K562 (cell line): ENCODE results near the gene CAPN2. TPM values are rescaled to one million over a fixed set of nuclear protein-coding genes. Genes with fewer than 3 reads are reported as not detected.
A peak's percentile ranks its signal among the peaks of the same experiment; 100 is the strongest.

Experiments used
- E2F4 ChIP-seq: sonication (generic); formaldehyde crosslinking; IDR thresholded peaks from 2 replicates; pipeline ENCODE4 v1.8.0; 2022; ENCODE audit warnings: mild to moderate bottlenecking, low read depth, missing genetic modification reagents
- ILF3 ChIP-seq: fragments of 450-650 bp; IDR thresholded peaks from 2 replicates; pipeline ENCODE4 v1.6.1; 2018; ENCODE audit warnings: antibody characterized with exemption, mild to moderate bottlenecking, moderate library complexity, borderline replicate concordance
- MEF2A ChIP-seq: IDR thresholded peaks from 2 replicates; pipeline ENCODE4 v1.6.1; 2011; ENCODE audit warnings: low read depth, mild to moderate bottlenecking, low read length, moderate library complexity; ENCODE audit not compliant: control insufficient read depth
- NFATC3 ChIP-seq: fragments of 450-650 bp; IDR thresholded peaks from 2 replicates; pipeline ENCODE4 v1.6.1; 2017; ENCODE audit warnings: mild to moderate bottlenecking
- NR2F6 ChIP-seq: fragments of 450-650 bp; formaldehyde crosslinking; IDR thresholded peaks from 2 replicates; pipeline ENCODE4 v1.4.0; 2020; ENCODE audit warnings: mild to moderate bottlenecking
- PTRF ChIP-seq: fragments of 450-650 bp; IDR thresholded peaks from 2 replicates; pipeline ENCODE4 v1.6.1; 2016; ENCODE audit warnings: mild to moderate bottlenecking, missing genetic modification characterization, missing compliant biosample characterization
- RBM34 ChIP-seq: fragments of 200-400 bp; formaldehyde crosslinking; IDR thresholded peaks from 2 replicates; pipeline ENCODE4 v1.6.1; 2018; ENCODE audit warnings: low read length, borderline replicate concordance; ENCODE audit not compliant: insufficient read depth
- SPI1 ChIP-seq: IDR thresholded peaks from 2 replicates; pipeline ENCODE4 v1.6.1; 2011; ENCODE audit warnings: low read depth, low read length, control low read depth, borderline replicate concordance
- SUPT5H ChIP-seq: fragments of 450-650 bp; IDR thresholded peaks from 2 replicates; pipeline ENCODE4 v1.6.1; 2016
- ZEB2 ChIP-seq: fragments of 450-650 bp; IDR thresholded peaks from 2 replicates; pipeline ENCODE4 v1.6.1; 2016
- ZFP91 ChIP-seq: sonication (generic); formaldehyde crosslinking; IDR thresholded peaks from 2 replicates; pipeline ENCODE4 v1.8.0; 2022; ENCODE audit warnings: mild to moderate bottlenecking, missing genetic modification reagents
- ZNF76 ChIP-seq: fragments of 250-450 bp; sonication (Bioruptor Pico); IDR thresholded peaks from 2 replicates; pipeline ENCODE4 v1.4.0; 2020; ENCODE audit warnings: mild to moderate bottlenecking, moderate library complexity, borderline replicate concordance
- polyA plus RNA-seq, 8 experiments: library from polyadenylated mRNA; depleted of rRNA in 4 of 8; stranded (reverse) in 5 of 8; unstranded in 3 of 8; fragments of >200 nt; fragmentation: Nextera tagmentation in 2 of 8; fragmentation: Illumina TruSeq in 1 of 8; extraction: Ambion mirVana in 2 of 8; extraction: Trizol in 1 of 8; gene quantifications; 2 replicates each; pipeline versions ENCODE4 v1.2.1 to v1.2.3, GENCODE V29; 2011 to 2014; ENCODE audit warnings: inconsistent platforms in 1 of 8, missing spikeins in 1 of 8
- total RNA-seq, 7 experiments: library from RNA; depleted of rRNA in 6 of 7; stranded (reverse); fragments of >200 nt in 6 of 7; fragmentation: Illumina TruSeq in 2 of 7; extraction: Trizol in 2 of 7; gene quantifications; 2 replicates each; pipeline versions ENCODE4 v1.2.1 to v1.2.3, GENCODE V29; 2011 to 2021; ENCODE audit warnings: low replicate concordance in 1 of 7
- TF ChIP-seq, protein P1 (sequence below), 2 experiments: fragments of 450-650 bp; IDR thresholded peaks; 2 replicates each; pipeline ENCODE4 v1.6.1; 2016; ENCODE audit warnings: mild to moderate bottlenecking in 2 of 2, borderline replicate concordance in 1 of 2, low read depth in 1 of 2, moderate library complexity in 1 of 2
- TF ChIP-seq, protein P2 (sequence below), 2 experiments: fragments of 150-350 bp in 1 of 2; IDR thresholded peaks; 2 replicates each; pipeline ENCODE4 v1.6.1; 2012 to 2016; ENCODE audit warnings: low read depth in 2 of 2, low read length in 2 of 2, mild to moderate bottlenecking in 1 of 2, moderate library complexity in 1 of 2

CAPN2 gene
- total and polyA plus RNA-seq, 9 of the 15 experiments (the other 6 are each of a cell fraction or from before 2014, with no cell fraction given): 24.6 to 157 (median 101) TPM

DNA sequence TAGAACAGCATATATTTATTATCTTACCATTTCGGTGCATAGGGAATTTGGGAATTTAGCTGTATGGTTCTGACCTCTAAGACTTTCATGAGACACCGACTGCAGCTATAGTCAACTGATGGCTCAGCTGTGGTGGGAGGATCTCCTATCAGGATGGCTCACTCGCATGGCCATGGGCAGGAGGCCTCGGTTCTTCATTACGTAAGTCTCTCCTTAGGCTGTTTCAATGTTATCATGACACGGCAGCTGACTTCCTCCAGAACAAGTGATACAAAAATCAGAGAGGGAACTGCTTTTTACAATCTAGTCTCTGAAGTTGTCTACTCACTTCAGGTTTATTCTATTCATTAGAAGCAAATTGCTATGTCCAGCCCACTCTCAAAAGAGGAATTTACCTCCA lies 33.5 kb upstream of the CAPN2 start (continued):
- TF ChIP-seq, protein P1, sequence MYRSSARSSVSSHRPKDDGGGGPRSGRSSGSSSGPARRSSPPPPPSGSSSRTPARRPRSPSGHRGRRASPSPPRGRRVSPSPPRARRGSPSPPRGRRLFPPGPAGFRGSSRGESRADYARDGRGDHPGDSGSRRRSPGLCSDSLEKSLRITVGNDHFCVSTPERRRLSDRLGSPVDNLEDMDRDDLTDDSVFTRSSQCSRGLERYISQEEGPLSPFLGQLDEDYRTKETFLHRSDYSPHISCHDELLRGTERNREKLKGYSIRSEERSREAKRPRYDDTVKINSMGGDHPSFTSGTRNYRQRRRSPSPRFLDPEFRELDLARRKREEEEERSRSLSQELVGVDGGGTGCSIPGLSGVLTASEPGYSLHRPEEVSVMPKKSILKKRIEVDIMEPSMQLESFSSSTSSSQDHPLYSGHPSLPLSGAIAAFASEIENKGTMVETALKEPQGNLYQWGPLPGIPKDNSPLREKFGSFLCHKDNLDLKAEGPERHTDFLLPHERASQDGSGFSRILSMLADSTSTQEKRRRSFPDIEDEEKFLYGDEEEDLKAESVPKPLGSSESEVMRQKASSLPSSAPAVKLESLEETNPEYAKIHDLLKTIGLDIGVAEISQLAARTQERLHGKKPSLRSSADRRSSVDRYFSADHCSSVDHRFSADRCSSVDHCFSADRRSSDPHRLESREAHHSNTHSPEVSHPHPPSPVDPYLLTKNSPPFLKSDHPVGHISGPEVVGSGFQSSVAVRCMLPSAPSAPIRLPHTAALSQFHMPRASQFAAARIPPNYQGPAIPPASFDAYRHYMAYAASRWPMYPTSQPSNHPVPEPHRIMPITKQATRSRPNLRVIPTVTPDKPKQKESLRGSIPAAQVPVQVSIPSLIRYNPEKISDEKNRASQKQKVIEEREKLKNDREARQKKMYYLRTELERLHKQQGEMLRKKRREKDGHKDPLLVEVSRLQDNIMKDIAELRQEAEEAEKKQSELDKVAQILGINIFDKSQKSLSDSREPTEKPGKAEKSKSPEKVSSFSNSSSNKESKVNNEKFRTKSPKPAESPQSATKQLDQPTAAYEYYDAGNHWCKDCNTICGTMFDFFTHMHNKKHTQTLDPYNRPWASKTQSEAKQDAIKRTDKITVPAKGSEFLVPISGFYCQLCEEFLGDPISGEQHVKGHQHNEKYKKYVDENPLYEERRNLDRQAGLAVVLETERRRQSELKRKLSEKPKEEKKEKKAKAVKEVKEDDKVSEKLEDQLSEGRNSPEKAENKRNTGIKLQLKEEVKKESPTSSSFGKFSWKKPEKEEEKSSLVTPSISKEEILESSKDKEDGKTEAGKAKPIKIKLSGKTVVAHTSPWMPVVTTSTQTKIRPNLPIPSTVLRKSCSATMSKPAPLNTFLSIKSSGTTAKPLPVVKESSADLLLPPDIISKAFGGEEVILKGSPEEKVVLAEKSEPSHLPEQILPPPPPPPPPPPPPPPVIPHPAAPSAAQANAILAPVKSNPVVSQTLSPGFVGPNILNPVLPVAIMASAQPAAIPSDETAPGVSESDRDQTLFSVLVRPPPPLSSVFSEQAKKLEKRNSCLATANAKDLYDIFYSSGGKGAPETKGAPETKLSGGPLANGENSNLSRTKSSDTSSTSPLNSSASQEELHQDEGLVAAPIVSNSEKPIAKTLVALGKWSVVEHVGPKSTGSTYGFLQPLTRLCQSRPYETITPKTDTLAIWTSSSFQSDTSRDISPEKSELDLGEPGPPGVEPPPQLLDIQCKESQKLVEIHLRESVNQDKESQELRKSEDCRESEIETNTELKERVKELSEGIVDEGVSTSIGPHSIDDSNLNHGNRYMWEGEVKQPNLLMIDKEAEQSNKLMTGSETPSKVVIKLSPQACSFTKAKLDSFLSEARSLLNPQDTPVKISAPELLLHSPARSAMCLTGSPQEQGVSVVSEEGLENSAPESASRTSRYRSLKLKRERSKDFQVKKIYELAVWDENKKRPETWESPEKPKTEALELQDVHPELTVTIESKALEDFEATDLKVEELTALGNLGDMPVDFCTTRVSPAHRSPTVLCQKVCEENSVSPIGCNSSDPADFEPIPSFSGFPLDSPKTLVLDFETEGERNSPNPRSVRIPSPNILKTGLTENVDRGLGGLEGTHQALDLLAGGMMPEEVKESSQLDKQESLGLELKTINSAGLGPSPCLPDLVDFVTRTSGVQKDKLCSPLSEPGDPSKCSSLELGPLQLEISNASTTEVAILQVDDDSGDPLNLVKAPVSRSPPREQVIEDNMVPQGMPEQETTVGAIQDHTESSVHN (IDR thresholded peaks at IDR 0.05; ENCODE audit: borderline replicate concordance in 1 of 2, low read depth in 1 of 2): no peak
- TF ChIP-seq ZFP91 (CRISPR knock-in tag) (no peak), SPI1 (peak; percentile 47; the same call in 1 of the 2 replicates), ZNF76 (CRISPR knock-in tag) (no peak), SUPT5H (no peak), ZEB2 (peak; percentile 39; the same call in 1 of the 2 replicates), NR2F6 (CRISPR knock-in tag) (no peak), ILF3 (no peak), MEF2A (0 out of 2 replicates have a peak, but pooled peaks have one; percentile 27), E2F4 (no peak), RBM34 (no peak), PTRF (tag) (no peak), NFATC3 (no peak)
- TF ChIP-seq, protein P2, sequence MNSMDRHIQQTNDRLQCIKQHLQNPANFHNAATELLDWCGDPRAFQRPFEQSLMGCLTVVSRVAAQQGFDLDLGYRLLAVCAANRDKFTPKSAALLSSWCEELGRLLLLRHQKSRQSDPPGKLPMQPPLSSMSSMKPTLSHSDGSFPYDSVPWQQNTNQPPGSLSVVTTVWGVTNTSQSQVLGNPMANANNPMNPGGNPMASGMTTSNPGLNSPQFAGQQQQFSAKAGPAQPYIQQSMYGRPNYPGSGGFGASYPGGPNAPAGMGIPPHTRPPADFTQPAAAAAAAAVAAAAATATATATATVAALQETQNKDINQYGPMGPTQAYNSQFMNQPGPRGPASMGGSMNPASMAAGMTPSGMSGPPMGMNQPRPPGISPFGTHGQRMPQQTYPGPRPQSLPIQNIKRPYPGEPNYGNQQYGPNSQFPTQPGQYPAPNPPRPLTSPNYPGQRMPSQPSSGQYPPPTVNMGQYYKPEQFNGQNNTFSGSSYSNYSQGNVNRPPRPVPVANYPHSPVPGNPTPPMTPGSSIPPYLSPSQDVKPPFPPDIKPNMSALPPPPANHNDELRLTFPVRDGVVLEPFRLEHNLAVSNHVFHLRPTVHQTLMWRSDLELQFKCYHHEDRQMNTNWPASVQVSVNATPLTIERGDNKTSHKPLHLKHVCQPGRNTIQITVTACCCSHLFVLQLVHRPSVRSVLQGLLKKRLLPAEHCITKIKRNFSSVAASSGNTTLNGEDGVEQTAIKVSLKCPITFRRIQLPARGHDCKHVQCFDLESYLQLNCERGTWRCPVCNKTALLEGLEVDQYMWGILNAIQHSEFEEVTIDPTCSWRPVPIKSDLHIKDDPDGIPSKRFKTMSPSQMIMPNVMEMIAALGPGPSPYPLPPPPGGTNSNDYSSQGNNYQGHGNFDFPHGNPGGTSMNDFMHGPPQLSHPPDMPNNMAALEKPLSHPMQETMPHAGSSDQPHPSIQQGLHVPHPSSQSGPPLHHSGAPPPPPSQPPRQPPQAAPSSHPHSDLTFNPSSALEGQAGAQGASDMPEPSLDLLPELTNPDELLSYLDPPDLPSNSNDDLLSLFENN (IDR thresholded peaks at IDR 0.05; ENCODE audit: low read depth in 2 of 2, low read length in 2 of 2): peak in 1 of 2 experiments; percentile 81; a peak in 2 of 4 replicates
